ENCODE measurements around the gene RNU2-63P. TPM values are rescaled to one million over a fixed set of nuclear protein-coding genes. Genes with fewer than 3 reads are reported as not detected.
A peak's percentile ranks its signal among the peaks of the same experiment; 100 is the strongest.

RNU2-63P gene
- not detected for polyA plus RNA-seq

GRCh38 chr2:88016086-88016959 lies at the start of gene RNU2-63P:
RNU2-63P (minus strand) TSS chr2:88016547.
- peak within 1 kb of the TSS; percentile 63 to 67 for H3K4me3 ChIP-seq (ENCODE audit: low read depth in 1 of 2, low read length in 2 of 2)
- H3K27me3 ChIP-seq (ENCODE audit: control insufficient read depth in 1 of 2, insufficient read depth in 2 of 2, low read length in 2 of 2), result no peaks in the 10 kb centered on the region
- no peaks in the 10 kb centered on the region for H3K36me3 ChIP-seq (ENCODE audit: control insufficient read depth in 2 of 2, insufficient read depth in 2 of 2, low read length in 1 of 2)
- H3K9me3 ChIP-seq (ENCODE audit: control insufficient read depth in 2 of 2, insufficient read depth in 1 of 2, low read depth in 1 of 2, low read length in 1 of 2), result no peaks in the 10 kb centered on the region
- 7 to 8% methylated on average over 34 of the region's 34 CpGs for WGBS, 2 donors
- H3K4me1 ChIP-seq (ENCODE audit: control insufficient read depth in 2 of 2, insufficient read depth in 2 of 2, low read length in 1 of 2), result peaks cover 0 to 5% of the 10 kb centered on the region in 2 donors
- H3K27ac ChIP-seq (ENCODE audit: low read depth in 2 of 2, low read length in 1 of 2), result peak within 1 kb of the TSS in 1 of 2 donors; percentile 15

GRCh38 chr2:88061295-88061694 lies 44.9 kb upstream of the RNU2-63P start:
- WGBS, 2 donors, result 82 to 91% methylated on average over 3 of the region's 3 CpGs
- peaks cover 0 to 2% of the 10 kb centered on the region in 2 donors for H3K4me1 ChIP-seq (ENCODE audit: control insufficient read depth in 2 of 2, insufficient read depth in 2 of 2, low read length in 1 of 2)
- H3K27me3 ChIP-seq (ENCODE audit: control insufficient read depth in 1 of 2, insufficient read depth in 2 of 2, low read length in 2 of 2), result no peaks in the 10 kb centered on the region
- H3K36me3 ChIP-seq (ENCODE audit: control insufficient read depth in 2 of 2, insufficient read depth in 2 of 2, low read length in 1 of 2), result no peaks in the 10 kb centered on the region
- no peak overlapping the region for H3K4me3 ChIP-seq (ENCODE audit: low read depth in 1 of 2, low read length in 2 of 2)
- H3K27ac ChIP-seq (ENCODE audit: low read depth in 2 of 2, low read length in 1 of 2), result no peak overlapping the region
- no peaks in the 10 kb centered on the region for H3K9me3 ChIP-seq (ENCODE audit: control insufficient read depth in 2 of 2, insufficient read depth in 1 of 2, low read depth in 1 of 2, low read length in 1 of 2)

DNA sequence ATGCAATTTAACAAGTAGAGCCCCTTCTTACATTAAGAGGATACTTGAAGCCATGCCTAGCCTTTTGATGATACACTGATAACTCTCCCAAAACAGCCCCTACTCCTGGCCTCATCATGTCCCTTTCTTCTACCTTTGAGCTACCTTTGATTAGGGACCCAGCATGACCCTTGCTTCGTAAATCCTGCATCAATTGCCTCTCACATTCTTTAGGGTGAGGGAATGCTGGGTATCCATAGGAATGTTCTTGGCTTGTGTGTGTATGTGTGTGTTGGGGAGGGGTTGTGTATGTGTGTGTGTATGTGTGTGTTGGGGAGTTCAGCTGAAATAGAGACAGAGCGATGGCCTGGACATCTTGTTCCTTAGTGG lies 44.5 kb upstream of the RNU2-63P start:
- Histone ChIP-seq H3K4me3 (ENCODE audit: low read depth in 1 of 2, low read length in 2 of 2) (no peak overlapping the region), H3K27ac (ENCODE audit: low read depth in 2 of 2, low read length in 1 of 2) (no peak overlapping the region), H3K27me3 (ENCODE audit: control insufficient read depth in 1 of 2, insufficient read depth in 2 of 2, low read length in 2 of 2) (no peaks in the 10 kb centered on the region), H3K9me3 (ENCODE audit: control insufficient read depth in 2 of 2, insufficient read depth in 1 of 2, low read depth in 1 of 2, low read length in 1 of 2) (no peaks in the 10 kb centered on the region), H3K36me3 (ENCODE audit: control insufficient read depth in 2 of 2, insufficient read depth in 2 of 2, low read length in 1 of 2) (no peaks in the 10 kb centered on the region), H3K4me1 (ENCODE audit: control insufficient read depth in 2 of 2, insufficient read depth in 2 of 2, low read length in 1 of 2) (peaks cover 0 to 4% of the 10 kb centered on the region in 2 donors)
- WGBS, 2 donors, result 73 to 77% methylated on average over 2 of the region's 2 CpGs

- WGBS, 2 donors, result 43 to 44% methylated on average over 5 of the region's 5 CpGs
- peaks cover 0 to 4% of the 10 kb centered on the region in 2 donors for H3K4me1 ChIP-seq (ENCODE audit: control insufficient read depth in 2 of 2, insufficient read depth in 2 of 2, low read length in 1 of 2)
These were observed 43.9 kb upstream of the RNU2-63P start for GRCh38 chr2:88059979-88060906.

DNA sequence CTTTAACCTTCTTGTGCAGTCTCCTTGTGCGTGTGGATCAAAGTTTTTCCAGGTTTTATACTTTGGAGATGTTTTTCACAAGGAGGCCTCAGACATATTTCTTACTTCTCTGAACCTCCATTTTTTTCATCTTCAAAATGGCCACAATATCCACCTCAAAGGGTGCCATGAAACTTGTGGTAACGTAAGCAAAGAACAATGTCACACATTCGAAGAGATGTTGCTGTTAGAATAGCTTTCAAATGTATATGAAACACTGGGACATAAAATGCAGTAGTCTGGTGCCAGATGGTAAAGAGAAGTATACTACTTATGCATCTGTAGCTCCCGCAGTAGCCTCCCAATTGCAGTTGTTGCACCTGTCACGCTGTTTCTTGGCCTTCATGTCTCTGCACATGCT lies 41.8 kb upstream of the RNU2-63P start:
- WGBS, 2 donors, result 88 to 89% methylated on average over 5 of the region's 5 CpGs
- Histone ChIP-seq H3K4me3 (ENCODE audit: low read depth in 1 of 2, low read length in 2 of 2) (no peak overlapping the region), H3K9me3 (ENCODE audit: control insufficient read depth in 2 of 2, insufficient read depth in 1 of 2, low read depth in 1 of 2, low read length in 1 of 2) (no peaks in the 10 kb centered on the region), H3K4me1 (ENCODE audit: control insufficient read depth in 2 of 2, insufficient read depth in 2 of 2, low read length in 1 of 2) (peaks cover 0 to 4% of the 10 kb centered on the region in 2 donors), H3K36me3 (ENCODE audit: control insufficient read depth in 2 of 2, insufficient read depth in 2 of 2, low read length in 1 of 2) (no peaks in the 10 kb centered on the region), H3K27me3 (ENCODE audit: control insufficient read depth in 1 of 2, insufficient read depth in 2 of 2, low read length in 2 of 2) (no peaks in the 10 kb centered on the region), H3K27ac (ENCODE audit: low read depth in 2 of 2, low read length in 1 of 2) (no peak overlapping the region)

More at GRCh38 chr2:88059979-88060906, 43.9 kb upstream of the RNU2-63P start:
- Histone ChIP-seq H3K36me3 (ENCODE audit: control insufficient read depth in 2 of 2, insufficient read depth in 2 of 2, low read length in 1 of 2) (no peaks in the 10 kb centered on the region), H3K4me3 (ENCODE audit: low read depth in 1 of 2, low read length in 2 of 2) (no peak overlapping the region), H3K9me3 (ENCODE audit: control insufficient read depth in 2 of 2, insufficient read depth in 1 of 2, low read depth in 1 of 2, low read length in 1 of 2) (no peaks in the 10 kb centered on the region), H3K27ac (ENCODE audit: low read depth in 2 of 2, low read length in 1 of 2) (no peak overlapping the region), H3K27me3 (ENCODE audit: control insufficient read depth in 1 of 2, insufficient read depth in 2 of 2, low read length in 2 of 2) (no peaks in the 10 kb centered on the region)

DNA sequence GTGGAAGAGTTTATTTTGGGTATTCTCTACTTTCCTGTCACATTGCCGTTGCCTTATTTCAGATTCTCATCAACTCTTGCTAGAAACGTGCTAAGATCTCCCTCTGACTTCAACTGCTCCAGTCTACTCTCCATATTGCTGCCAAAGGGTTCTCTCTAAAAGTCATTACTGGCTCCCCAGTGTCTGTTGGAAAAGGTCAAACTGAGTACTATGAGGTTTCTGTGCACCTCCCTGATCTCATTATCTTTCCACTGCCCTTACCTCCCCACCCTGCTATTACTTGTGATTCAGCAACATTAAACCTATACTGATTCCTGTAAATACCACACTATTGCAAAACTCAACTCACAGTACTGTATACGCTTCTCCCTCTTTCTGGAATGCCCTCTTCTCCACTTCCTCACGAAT lies 41.1 kb upstream of the RNU2-63P start:
- no peaks in the 10 kb centered on the region for H3K9me3 ChIP-seq (ENCODE audit: control insufficient read depth in 2 of 2, insufficient read depth in 1 of 2, low read depth in 1 of 2, low read length in 1 of 2)
- peaks cover 0 to 4% of the 10 kb centered on the region in 2 donors for H3K4me1 ChIP-seq (ENCODE audit: control insufficient read depth in 2 of 2, insufficient read depth in 2 of 2, low read length in 1 of 2)
- H3K27me3 ChIP-seq (ENCODE audit: control insufficient read depth in 1 of 2, insufficient read depth in 2 of 2, low read length in 2 of 2), result no peaks in the 10 kb centered on the region
- no peaks in the 10 kb centered on the region for H3K36me3 ChIP-seq (ENCODE audit: control insufficient read depth in 2 of 2, insufficient read depth in 2 of 2, low read length in 1 of 2)
- peak overlapping the region in 1 of 2 donors; percentile 38 for H3K27ac ChIP-seq (ENCODE audit: low read depth in 2 of 2, low read length in 1 of 2)
- no peak overlapping the region for H3K4me3 ChIP-seq (ENCODE audit: low read depth in 1 of 2, low read length in 2 of 2)
- 54 to 63% methylated on average over 4 of the region's 4 CpGs for WGBS, 2 donors

DNA sequence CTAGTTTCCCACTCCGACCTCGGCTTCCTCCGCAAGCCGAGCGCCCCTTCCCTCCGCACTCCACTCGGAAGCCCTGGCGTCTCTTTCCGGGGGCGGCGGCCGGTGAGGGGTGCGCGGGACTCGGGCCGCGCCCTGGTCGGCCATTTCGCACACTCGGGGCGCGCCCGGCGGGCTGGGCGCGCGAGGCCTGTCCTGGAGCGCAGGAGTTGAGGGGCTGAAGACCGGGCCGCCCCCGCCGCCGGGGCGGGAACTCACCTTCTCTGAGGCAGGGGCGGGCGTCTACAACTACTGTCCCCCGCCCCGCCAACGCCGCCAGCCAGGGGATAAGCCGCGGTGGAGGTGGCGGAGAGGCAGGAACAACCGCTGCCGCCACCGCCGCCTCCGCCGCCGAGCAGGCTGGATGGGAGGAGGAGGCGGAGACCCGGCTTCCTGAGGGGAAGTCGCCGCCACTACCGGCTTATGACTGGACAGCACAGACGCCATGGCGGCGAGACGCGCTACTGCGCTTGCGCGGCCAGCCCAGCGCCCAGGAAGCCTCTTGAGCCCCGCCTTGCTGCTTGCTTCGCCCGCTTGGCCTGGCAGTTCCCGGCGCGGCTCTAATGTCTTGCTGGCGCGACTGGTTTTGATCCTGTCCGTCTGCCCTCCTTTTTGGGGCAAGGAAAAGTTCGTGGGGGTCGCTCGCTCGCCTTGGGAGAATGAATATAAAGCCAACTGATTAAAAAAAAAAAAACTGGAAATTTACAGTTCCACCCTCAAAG lies 39.2 kb upstream of the RNU2-63P start, which contains the start of gene KRCC1:
KRCC1 (minus strand) TSS at position 413 of the 758 bp plus-strand sequence. CDS start 27,220 bp downstream, outside the sequence.
- Histone ChIP-seq H3K27me3 (ENCODE audit: control insufficient read depth in 1 of 2, insufficient read depth in 2 of 2, low read length in 2 of 2) (no peaks in the 10 kb centered on the region), H3K27ac (ENCODE audit: low read depth in 2 of 2, low read length in 1 of 2) (peak within 1 kb of the TSS; percentile 95), H3K4me3 (ENCODE audit: low read depth in 1 of 2, low read length in 2 of 2) (peak within 1 kb of the TSS; percentile 91 to 93), H3K4me1 (ENCODE audit: control insufficient read depth in 2 of 2, insufficient read depth in 2 of 2, low read length in 1 of 2) (peaks cover 0 to 6% of the 10 kb centered on the region in 2 donors), H3K36me3 (ENCODE audit: control insufficient read depth in 2 of 2, insufficient read depth in 2 of 2, low read length in 1 of 2) (no peaks in the 10 kb centered on the region), H3K9me3 (ENCODE audit: control insufficient read depth in 2 of 2, insufficient read depth in 1 of 2, low read depth in 1 of 2, low read length in 1 of 2) (no peaks in the 10 kb centered on the region)
- 0 to 1% methylated on average over 65 to 77 of the region's 77 CpGs for WGBS, 2 donors

- H3K4me1 ChIP-seq (ENCODE audit: control insufficient read depth in 2 of 2, insufficient read depth in 2 of 2, low read length in 1 of 2), result peaks cover 0 to 6% of the 10 kb centered on the region in 2 donors
These were observed 38.5 kb upstream of the RNU2-63P start for GRCh38 chr2:88054782-88055370.

More at GRCh38 chr2:88054782-88055370, 38.5 kb upstream of the RNU2-63P start:
- Histone ChIP-seq H3K27ac (ENCODE audit: low read depth in 2 of 2, low read length in 1 of 2) (peak overlapping the region; percentile 95), H3K27me3 (ENCODE audit: control insufficient read depth in 1 of 2, insufficient read depth in 2 of 2, low read length in 2 of 2) (no peaks in the 10 kb centered on the region), H3K36me3 (ENCODE audit: control insufficient read depth in 2 of 2, insufficient read depth in 2 of 2, low read length in 1 of 2) (no peaks in the 10 kb centered on the region), H3K9me3 (ENCODE audit: control insufficient read depth in 2 of 2, insufficient read depth in 1 of 2, low read depth in 1 of 2, low read length in 1 of 2) (no peaks in the 10 kb centered on the region), H3K4me3 (ENCODE audit: low read depth in 1 of 2, low read length in 2 of 2) (peak overlapping the region; percentile 91 to 93)
- 20 to 29% methylated on average over 25 of the region's 25 CpGs for WGBS, 2 donors

Data from esophagus (tissue), 2 donors.